ENCODE measurements around the gene LAIR1. TPM values are rescaled to one million over a fixed set of nuclear protein-coding genes. Genes with fewer than 3 reads are reported as not detected.
"Not testable (repeated sequence)": the region's sequence is repeated elsewhere in the genome, so short reads cannot be mapped to it uniquely, and the experiment has no call there.

The LAIR1 gene
- total RNA-seq, 4 donors from 2014 or later, result 7.6 to 23.4 (median 13.0) TPM

DNA sequence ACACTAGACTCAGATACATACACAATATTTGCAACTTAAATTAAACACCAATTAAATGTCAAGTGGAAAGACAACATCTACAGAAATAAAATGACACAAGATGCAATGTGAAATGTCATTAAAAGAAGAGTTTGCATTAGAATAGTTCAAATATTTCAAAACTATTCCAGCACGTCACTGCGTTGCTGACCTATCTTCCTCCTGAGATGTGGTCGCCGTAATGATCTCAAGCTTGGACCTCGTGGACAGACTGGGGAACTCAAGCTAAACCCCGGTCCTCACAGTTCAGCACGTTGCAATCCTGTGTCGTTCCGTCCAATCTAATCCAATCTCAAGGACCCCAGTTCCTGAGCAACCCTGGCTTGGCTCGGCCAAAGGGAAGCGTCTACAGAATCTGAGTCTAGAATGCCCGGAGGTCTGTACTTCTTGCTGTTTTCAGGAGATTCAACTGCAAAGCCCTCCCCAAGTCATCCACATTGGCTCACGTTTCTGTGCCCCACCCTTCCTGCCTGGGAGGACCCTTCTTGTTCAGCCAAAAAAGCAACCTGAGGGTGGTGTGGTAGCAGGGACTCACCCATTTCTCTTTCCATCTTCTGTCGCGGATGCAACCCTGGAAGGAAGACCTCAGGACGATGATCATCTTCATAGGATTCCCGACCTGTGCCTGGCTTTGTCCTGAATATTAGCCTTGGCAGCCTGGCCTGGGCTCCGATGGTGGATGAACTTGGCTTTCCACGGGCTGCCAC lies 5.1 kb upstream of the LAIR1 start:
- WGBS, result 69% methylated on average over 10 of the region's 19 CpGs
- intact Hi-C loops (cut with DNase I); H3K4me1 ChIP-seq; H3K27ac ChIP-seq (replicated peaks in 1 of 4); H3K36me3 ChIP-seq; H3K9me3 ChIP-seq; DNase-seq (ENCODE audit: extremely low spot score); H3K27me3 ChIP-seq; H3K4me3 ChIP-seq: not testable (repeated sequence)

DNA sequence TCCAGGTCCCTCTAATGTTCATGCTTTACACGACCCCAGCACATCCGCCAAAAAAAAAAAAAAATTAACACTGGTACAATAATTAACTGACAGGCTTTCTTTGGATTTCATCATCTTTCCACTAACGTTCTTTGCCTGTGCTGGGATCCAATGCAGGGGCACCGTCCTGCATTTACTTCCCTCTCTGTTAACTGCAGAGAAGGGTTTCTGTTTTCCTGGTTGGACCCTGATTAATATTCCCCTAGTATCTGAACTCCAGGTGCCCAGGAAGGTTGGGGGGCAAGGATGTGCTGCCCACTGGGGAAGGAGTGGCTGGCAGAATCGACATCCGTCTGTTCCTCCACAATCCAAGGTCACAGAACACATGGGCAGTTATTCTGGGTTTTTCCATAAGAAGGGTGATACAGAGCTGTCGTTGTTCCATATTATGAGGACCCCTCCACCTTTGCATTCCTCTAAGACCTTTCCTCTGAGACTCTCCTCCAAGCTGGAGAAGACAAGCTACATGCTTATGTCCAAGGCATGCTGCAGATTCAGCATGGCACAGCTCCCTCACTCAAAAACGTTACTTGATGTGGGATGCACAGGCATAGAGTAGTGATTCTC lies 4.5 kb upstream of the LAIR1 start:
- Histone ChIP-seq H3K27me3 (peaks cover 0 to 13% (median 0%) of the 10 kb centered on the region in 4 donors), H3K9me3 (no peaks in the 10 kb centered on the region), H3K36me3 (no peaks in the 10 kb centered on the region), H3K4me3 (no peak overlapping the region), H3K4me1 (no peaks in the 10 kb centered on the region), H3K27ac (replicated peaks in 1 of 4) (no peak overlapping the region)
- WGBS, result 53% methylated on average over 8 of the region's 8 CpGs
- no peak for DNase-seq (ENCODE audit: extremely low spot score)
- TF ChIP-seq POLR2AphosphoS5 (IDR thresholded peaks at IDR 0.05), result no peak
- TF ChIP-seq EP300 (IDR thresholded peaks at IDR 0.05), result no peak
- TF ChIP-seq, protein P1, sequence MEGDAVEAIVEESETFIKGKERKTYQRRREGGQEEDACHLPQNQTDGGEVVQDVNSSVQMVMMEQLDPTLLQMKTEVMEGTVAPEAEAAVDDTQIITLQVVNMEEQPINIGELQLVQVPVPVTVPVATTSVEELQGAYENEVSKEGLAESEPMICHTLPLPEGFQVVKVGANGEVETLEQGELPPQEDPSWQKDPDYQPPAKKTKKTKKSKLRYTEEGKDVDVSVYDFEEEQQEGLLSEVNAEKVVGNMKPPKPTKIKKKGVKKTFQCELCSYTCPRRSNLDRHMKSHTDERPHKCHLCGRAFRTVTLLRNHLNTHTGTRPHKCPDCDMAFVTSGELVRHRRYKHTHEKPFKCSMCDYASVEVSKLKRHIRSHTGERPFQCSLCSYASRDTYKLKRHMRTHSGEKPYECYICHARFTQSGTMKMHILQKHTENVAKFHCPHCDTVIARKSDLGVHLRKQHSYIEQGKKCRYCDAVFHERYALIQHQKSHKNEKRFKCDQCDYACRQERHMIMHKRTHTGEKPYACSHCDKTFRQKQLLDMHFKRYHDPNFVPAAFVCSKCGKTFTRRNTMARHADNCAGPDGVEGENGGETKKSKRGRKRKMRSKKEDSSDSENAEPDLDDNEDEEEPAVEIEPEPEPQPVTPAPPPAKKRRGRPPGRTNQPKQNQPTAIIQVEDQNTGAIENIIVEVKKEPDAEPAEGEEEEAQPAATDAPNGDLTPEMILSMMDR (IDR thresholded peaks at IDR 0.05), result no peak
- TF ChIP-seq POLR2A (IDR thresholded peaks at IDR 0.05; ENCODE audit: low read depth), result no peak
- intact Hi-C loops (cut with DNase I), result no loop called here

DNA sequence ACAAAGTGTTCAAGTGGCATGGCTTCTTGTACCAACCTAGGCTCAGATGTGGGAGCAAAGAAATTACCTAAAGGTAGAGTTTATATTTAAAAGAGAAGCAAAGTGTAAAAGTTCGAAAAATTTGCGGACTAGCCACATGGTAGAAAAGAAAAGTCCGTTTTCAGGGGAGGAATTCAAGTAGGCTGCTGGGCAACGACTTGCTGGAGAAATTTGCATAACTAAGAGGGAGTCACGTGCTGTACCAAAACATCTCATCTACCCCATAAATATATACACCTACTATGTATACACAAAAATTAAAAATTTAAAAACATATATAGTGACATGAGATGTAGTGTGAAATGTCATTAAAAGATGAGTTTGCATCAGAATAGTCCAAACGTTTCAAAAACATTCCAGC lies 2.1 kb upstream of the LAIR1 start:
- DNase-seq (ENCODE audit: extremely low spot score), result no peak
- intact Hi-C loops (cut with DNase I), result no loop called here
- no peaks in the 10 kb centered on the region for H3K9me3 ChIP-seq
- no peaks in the 10 kb centered on the region for H3K36me3 ChIP-seq
- peaks cover 0 to 14% (median 0%) of the 10 kb centered on the region in 4 donors for H3K27me3 ChIP-seq
- no peak overlapping the region for H3K27ac ChIP-seq (replicated peaks in 1 of 4)
- no peaks in the 10 kb centered on the region for H3K4me1 ChIP-seq
- TF ChIP-seq, protein P1 (IDR thresholded peaks at IDR 0.05), result no peak
- TF ChIP-seq POLR2A (IDR thresholded peaks at IDR 0.05; ENCODE audit: low read depth) (no peak), EP300 (IDR thresholded peaks at IDR 0.05) (no peak), POLR2AphosphoS5 (IDR thresholded peaks at IDR 0.05) (no peak)
- H3K4me3 ChIP-seq, result no peak overlapping the region
- 45% methylated on average over 6 of the region's 6 CpGs for WGBS

DNA sequence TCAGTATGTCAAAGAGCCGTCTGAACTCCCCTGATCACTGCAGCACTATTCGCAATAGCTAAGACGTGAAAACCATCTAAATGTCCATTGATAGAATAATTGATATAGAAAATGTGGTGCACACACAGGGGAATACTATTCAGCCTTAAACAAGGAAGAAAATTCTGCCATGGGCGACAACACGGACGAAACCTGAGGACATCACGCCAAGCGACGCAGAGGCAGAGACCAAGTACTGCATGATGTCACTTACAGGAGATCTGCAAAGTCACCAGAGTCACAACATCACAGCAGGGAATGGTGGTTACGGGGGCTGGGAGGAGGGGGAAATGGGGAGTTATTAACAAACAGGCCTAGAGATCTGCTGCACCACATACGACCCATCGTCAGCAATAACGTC lies 1.1 kb upstream of the LAIR1 start:
- H3K4me1 ChIP-seq; H3K4me3 ChIP-seq; DNase-seq (ENCODE audit: extremely low spot score); intact Hi-C loops (cut with DNase I); H3K36me3 ChIP-seq; H3K9me3 ChIP-seq; H3K27ac ChIP-seq (replicated peaks in 1 of 4): not testable (repeated sequence)
- 85% methylated on average over 13 of the region's 13 CpGs for WGBS
- H3K27me3 ChIP-seq, result peaks cover 0 to 16% (median 0%) of the 10 kb centered on the region in 4 donors

GRCh38 chr19:54361680-54362422 lies 2.9 kb downstream of the LAIR1 start:
- H3K4me1 ChIP-seq; H3K27ac ChIP-seq (replicated peaks in 1 of 4); H3K9me3 ChIP-seq; intact Hi-C loops (cut with DNase I); DNase-seq (ENCODE audit: extremely low spot score); H3K36me3 ChIP-seq; H3K4me3 ChIP-seq: not testable (repeated sequence)
- 51% methylated on average over 7 of the region's 10 CpGs for WGBS
- peaks cover 0 to 29% (median 0%) of the 10 kb centered on the region in 4 donors for H3K27me3 ChIP-seq

- H3K9me3 ChIP-seq; H3K27ac ChIP-seq (replicated peaks in 1 of 4); intact Hi-C loops (cut with DNase I); H3K4me1 ChIP-seq; DNase-seq (ENCODE audit: extremely low spot score); H3K4me3 ChIP-seq; H3K36me3 ChIP-seq: not testable (repeated sequence)
- WGBS, result no CpG with 5 or more reads among the region's 21 CpGs
- H3K27me3 ChIP-seq, result peaks cover 0 to 28% (median 0%) of the 10 kb centered on the region in 4 donors
- TF ChIP-seq, protein P1 (IDR thresholded peaks at IDR 0.05), result peak in 1 of 3 experiments; percentile 16
Observed at GRCh38 chr19:54359149-54359820, 5.4 kb downstream of the LAIR1 start.
